GM19239 (cell line): Measurements from ENCODE around the gene PARVB.
"Not testable (repeated sequence)": the region's sequence is repeated elsewhere in the genome, so short reads cannot be mapped to it uniquely, and the experiment has no call there.

ENCODE experiments used
- DNase-seq: peaks from one replicate; pipeline ENCODE4 v3.0.0; 2011; ENCODE audit warnings: low spot score; ENCODE audit not compliant: insufficient read length
- FAIRE-seq: peaks from 2 replicates; lab custom pipeline; 2011; peaks lifted over from hg19 to GRCh38; lab: Jason Lieb, UNC

PARVB gene

GRCh38 chr22:44098021-44098739 is 74.1 kb downstream of the PARVB start:
- no peak for FAIRE-seq

GRCh38 chr22:44098966-44099530 is 74.9 kb downstream of the PARVB start:
- no peak for DNase-seq
- no peak for FAIRE-seq

More at GRCh38 chr22:44098021-44098739, 74.1 kb downstream of the PARVB start:
- no peak for DNase-seq

GRCh38 chr22:44099696-44100095 is 75.6 kb downstream of the PARVB start:
- DNase-seq, result no peak
- FAIRE-seq, result no peak

- no peak for DNase-seq
- FAIRE-seq, result no peak
These were observed 76.3 kb downstream of the PARVB start for GRCh38 chr22:44100411-44100810.

- DNase-seq, result no peak
- no peak for FAIRE-seq
These were observed 78.0 kb downstream of the PARVB start for GRCh38 chr22:44102121-44102520.

- no peak for FAIRE-seq
These were observed 78.8 kb downstream of the PARVB start for GRCh38 chr22:44102856-44103255.

GRCh38 chr22:44103735-44104480 is 79.8 kb downstream of the PARVB start:
- DNase-seq (no peak), FAIRE-seq (no peak)

More at GRCh38 chr22:44102856-44103255, 78.8 kb downstream of the PARVB start:
- DNase-seq, result no peak

- DNase-seq (no peak), FAIRE-seq (no peak)
These were observed 83.2 kb downstream of the PARVB start for GRCh38 chr22:44107340-44107739.

- no peak for FAIRE-seq
- no peak for DNase-seq
These were observed 84.0 kb downstream of the PARVB start for GRCh38 chr22:44108076-44108475.

- DNase-seq, result no peak
- no peak for FAIRE-seq
These were observed 84.8 kb downstream of the PARVB start for GRCh38 chr22:44108806-44109385.

- DNase-seq (no peak), FAIRE-seq (no peak)
These were observed 85.3 kb downstream of the PARVB start for GRCh38 chr22:44109416-44109815.

- DNase-seq, FAIRE-seq: not testable (repeated sequence)
These were observed 86.6 kb downstream of the PARVB start for GRCh38 chr22:44110656-44111055.

GRCh38 chr22:44111562-44112155 is 87.6 kb downstream of the PARVB start:
- no peak for FAIRE-seq
- DNase-seq, result no peak

- no peak for FAIRE-seq
- no peak for DNase-seq
These were observed 88.1 kb downstream of the PARVB start for GRCh38 chr22:44112191-44112590.

- FAIRE-seq (no peak), DNase-seq (no peak)
These were observed 92.2 kb downstream of the PARVB start for GRCh38 chr22:44116331-44116730.

- DNase-seq, result no peak
These were observed 92.9 kb downstream of the PARVB start for GRCh38 chr22:44116755-44117684.

GRCh38 chr22:44117746-44118145 is 93.6 kb downstream of the PARVB start:
- FAIRE-seq (no peak), DNase-seq (no peak)

More at GRCh38 chr22:44116755-44117684, 92.9 kb downstream of the PARVB start:
- FAIRE-seq, result no peak

- FAIRE-seq, result no peak
These were observed 94.7 kb downstream of the PARVB start for GRCh38 chr22:44118645-44119315.

More at GRCh38 chr22:44118645-44119315, 94.7 kb downstream of the PARVB start:
- no peak for DNase-seq
